Activated CD8-positive, alpha-beta memory T cell treated with anti-CD3 and anti-CD28 coated beads, Interleukin-2, amount 50 U/mL, for 48 hours (primary cell): Measurements from ENCODE around the gene HTD2.

Experiments used
- DNase-seq: peaks from one replicate; pipeline ENCODE4 v3.0.0-alpha.2; 2020

HTD2 gene

DNA sequence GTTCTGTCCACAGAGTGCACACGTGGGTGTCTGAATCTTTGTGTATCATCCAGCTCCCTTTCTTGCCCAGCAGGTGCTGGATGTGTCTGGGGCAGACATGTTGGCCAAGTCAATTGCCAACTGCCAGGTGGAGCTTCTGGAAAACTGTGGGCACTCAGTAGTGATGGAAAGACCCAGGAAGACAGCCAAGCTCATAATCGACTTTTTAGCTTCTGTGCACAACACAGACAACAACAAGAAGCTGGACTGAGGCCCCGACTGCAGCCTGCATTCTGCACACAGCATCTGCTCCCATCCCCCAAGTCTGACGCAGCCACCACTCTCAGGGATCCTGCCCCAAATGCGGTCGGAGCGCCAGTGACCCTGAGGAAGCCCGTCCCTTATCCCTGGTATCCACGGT lies 12.8 kb upstream of the HTD2 start:
- DNase-seq: no peak

DNA sequence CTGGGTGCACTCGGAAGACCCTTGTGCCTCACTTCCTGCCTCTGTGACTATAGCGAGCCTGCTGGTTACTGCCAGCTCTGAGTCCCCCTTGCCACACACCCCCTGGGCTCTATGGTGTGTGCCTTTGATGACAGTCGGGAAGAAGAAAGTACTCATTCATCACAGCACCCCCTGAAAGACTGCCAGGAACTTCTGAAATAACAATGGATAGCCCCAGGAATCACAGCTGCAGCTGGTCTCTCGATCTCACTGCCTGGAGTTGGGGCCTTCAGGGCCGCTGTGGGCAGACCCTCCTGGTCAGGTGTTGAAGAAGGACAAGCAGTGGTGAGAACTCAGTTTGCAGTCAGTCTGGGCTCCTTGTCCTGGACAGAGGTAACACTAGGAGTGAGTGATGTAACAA lies 10.1 kb upstream of the HTD2 start:
- DNase-seq: no peak

DNA sequence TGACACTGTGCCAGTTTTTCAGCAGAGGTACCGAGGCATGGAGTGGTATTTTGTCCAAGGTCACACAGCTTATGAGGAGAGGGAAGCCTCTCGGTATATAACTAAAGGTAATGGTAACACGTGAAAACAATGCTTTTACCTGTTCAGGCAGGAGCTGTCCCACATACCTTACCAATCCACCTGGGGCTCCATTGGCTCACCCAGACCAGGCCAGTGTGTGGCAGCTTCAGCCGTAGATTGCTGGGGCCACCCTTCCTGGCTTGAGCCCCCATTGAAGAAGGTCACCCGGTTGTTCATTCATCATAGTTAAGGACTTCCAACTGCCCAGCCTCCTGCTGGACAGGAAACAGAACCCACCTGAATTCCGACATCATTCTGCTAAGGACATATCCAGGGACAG lies 9.5 kb upstream of the HTD2 start:
- DNase-seq: no peak

DNA sequence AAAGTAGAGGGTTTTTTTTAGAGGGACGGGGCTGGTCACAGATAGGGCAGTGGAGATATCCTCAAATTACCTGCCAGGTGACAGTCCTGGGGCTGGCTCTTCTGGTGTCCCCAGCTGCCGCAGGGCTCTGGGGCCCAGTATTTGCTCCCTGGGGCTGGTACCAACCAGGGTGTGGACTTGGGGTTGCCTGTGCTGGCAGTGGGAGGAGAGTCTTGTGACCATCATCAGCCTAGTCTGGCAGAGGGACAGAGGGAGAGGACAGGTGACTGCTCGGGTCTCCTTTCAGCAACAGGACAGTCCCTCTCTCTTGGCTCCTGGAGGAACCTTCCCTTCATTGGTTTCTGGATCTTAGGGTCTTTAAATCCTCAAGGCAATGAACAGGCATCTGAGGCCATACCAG lies 8.1 kb upstream of the HTD2 start:
- no peak for DNase-seq

DNA sequence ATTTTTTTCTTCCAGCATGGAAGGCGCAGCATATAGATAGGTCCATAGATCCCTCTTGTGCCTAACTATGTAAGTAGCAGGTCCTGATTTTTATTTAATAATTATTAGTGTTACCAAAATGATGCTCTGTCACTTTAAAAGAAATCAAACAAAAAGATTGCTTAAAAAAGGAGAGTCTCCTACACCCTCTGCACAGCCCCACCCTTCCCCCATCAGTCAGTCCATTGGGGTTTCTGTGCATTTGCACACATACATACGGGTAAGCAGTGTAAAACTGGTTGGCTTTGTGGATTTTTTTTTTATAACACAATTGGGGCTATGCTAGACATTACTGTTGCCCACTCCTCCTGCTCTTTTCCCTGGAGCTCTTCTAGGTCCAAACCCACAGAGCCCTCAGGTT lies 7.2 kb upstream of the HTD2 start:
- DNase-seq: no peak

DNA sequence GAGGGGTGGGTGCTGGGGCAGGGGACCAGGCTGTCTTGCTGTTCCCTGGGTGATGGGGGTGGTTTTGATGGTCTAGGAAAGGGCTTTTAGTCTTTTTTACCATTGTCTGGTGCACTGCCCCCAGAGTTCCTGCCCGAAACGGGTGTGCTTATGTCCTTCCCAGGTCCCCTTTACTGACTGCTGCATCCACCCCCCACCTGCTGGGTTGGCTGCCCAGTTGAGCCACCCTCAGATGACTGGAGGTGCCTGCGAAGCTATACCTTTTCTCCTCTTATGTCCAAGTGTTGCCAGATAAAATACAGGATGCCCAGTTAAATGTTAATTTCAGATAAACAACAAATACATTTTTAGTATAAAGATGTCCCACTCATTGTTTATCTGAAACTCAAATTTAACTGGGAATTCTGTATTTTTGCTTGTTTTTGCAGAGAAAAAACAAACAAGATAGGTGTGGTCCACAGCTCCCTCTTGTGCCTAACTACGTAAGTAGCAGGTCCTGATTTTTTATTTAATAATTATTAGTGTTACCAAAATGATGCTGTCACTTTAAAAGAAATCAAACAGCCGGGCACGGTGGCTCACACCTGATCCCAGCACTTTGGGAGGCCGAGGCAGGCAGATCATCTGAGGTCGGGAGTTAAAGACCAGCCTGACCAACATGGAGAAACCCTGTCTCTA lies 6.3 kb upstream of the HTD2 start:
- no peak for DNase-seq

DNA sequence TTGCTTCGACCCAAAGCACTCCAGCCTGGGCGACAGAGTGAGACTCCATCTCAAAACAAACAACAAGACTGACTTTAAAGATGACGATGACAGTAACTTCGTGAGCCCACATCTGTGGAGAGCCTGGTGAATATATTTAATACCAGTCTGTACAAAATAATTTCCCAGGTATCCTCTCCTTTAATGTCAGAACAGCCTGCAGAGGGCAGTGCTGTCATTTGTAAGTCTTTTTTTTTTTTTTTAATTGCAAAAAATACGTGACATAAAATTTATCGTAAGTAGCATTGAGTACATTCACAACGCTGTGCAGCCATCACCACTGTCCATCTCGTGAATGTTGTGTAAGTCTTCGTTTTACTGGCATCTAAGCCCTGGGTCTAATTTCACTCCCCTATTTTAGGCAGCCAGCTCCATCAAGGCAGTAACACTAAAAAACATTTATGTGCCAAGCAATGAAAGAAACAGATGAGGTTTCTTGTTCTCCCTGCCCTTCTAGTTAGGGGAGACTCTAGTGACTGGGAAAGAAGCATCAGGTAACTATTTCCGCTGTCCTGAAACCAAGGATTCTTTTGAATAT lies 1.4 kb downstream of the HTD2 start:
- DNase-seq: no peak

DNA sequence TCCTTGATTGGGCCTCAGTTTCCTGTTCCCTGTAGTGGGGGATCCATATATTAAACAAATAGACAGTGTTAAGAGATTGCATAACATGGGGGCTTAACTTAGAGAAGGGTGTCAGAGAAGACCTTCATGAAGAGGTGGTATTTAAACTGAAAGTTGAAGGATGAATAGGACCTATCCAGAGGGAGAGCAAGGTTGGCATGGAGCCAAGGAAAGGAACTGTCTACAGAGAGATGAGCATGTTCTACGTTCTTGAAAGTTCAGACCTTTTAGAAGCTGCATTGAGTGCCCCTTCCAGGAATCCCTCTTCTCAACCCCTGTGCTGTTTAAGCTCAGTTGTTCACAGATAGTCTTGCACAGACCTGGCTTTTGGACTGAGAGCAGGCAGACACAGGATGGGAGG lies 2.4 kb downstream of the HTD2 start:
- DNase-seq: no peak

DNA sequence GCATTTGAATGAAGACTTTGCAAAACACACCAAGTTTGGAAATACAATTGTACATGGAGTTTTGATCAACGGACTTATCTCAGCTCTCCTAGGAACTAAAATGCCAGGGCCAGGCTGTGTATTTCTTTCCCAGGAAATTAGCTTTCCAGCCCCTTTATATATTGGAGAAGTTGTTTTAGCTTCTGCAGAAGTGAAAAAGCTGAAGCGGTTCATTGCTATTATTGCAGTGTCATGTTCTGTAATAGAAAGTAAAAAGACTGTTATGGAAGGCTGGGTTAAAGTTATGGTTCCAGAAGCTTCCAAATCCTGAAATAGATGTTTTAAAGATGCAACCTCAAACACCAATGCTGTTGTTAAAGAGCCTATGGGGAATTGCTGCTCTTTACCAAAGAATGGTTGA lies 11.5 kb downstream of the HTD2 start:
- DNase-seq: no peak

DNA sequence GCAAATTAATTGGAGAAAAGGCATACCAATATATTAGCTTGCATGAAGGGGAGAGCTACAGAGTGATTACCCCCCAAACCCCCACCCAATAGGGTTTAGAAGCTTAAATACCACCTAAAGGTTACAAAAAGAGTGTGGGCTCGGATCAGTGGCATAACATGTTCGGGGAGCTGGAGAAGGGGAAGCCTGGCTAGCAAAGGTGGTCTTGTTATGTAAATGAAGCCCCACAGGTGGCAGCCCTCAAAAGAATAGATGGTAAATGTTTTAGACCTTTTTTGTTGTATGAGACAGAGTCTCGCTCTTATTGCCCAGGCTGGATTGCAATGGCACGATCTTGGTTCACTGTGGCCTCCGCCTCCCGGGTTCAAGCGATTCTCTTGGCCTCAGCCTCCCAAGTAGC lies 15.5 kb downstream of the HTD2 start:
- no peak for DNase-seq

DNA sequence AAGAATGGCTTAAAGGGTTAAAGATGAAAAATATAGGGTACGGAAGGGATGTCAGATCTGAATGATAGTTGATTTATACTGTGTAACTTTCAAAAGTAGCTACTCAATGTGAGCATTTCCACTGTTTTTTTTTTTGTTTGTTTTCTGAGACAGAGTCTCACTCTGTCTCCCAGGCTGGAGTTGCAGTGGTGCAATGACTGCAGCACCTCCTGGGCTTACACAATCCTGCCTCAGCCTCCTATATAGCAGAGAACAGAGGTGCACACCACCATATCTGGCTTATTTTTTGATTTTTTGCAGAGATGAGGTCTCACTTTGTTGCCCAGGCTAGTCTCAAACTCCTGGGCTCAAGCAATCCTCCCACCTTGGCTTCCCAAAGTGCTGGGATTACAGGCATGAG lies 16.5 kb downstream of the HTD2 start:
- DNase-seq: no peak

DNA sequence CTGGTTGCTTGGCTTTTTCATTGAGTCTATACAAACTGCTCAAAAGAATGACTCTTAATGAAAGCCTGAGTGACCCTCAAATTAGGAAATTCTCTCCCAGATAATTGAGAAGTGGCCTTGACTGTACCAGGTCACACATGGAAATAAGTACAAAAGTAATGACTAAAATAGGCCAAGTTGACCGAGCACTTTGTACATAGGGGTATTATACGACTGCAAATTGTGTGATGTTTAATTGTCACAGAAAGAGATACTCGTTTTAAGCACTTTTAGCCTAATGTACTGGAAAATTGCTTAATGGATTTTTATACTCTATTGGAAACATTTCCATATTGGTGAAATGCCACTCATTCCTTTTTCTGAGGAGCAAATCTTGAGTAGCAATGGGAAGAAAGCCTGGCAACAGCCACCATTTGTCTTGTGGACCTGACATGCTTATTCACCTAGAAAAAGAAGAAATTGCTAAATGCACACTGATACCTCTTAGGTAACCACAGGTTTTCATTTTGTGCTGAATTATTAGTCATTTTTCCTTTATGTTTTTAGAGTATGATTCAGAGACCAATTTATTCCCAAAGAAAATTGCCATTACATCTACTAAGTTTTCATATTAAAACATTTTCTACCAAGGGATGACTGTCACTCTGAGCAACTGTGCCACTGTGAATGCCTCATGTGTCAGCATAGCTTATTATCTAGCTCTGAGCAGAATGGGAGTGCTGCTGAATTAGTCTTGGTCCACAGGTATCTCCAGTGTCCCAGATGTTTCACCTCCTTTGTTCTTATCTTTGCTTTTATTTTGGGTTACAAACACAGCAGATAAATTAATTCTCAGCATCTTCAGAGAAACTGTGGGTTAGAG lies 17.4 kb downstream of the HTD2 start:
- DNase-seq: no peak

DNA sequence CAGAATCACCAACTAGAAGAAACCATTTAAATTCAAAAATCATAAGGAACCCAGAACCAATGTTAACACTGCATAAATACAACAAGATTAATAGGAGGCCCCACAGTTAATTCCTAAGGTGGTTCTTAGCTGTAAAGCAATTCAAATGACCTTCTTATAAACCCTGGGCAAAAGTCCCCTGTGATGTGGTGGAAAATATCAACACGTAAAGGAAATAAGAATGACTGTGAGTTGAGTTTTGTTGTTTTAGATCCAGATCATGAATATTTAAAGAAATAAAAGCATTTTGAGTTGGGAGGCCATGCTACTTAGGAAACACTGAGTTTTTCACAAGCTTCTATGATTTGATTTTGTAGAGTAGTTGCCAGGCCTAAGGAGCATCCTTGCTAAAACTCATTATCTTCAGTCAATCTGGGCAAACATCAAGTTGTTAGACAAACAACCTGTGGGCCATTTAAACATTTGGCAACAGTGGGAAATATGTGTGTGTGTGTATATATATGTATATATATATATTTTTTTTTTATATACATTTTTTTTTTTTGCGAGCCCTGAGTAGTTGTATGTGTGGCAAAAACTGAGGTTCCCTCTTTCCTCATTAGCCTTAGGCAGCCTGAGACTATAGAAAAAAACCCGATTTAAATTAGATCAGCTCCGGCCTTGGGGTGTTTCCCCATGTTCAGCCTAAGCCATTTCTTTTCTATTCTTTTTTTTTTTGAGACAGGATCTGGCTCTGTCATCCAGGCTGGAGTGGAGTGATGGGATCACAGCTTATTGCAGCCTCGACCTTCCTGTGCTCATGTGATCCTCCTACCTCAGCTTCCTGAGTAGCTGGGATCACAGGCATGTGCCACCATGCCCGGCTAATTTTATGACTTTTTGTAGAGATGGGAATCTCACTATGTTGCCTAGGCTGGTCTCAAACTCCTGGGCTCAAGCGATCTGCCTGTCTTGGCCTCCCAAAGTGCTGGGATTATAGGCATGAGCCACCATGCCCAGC lies 18.4 kb downstream of the HTD2 start:
- no peak for DNase-seq

DNA sequence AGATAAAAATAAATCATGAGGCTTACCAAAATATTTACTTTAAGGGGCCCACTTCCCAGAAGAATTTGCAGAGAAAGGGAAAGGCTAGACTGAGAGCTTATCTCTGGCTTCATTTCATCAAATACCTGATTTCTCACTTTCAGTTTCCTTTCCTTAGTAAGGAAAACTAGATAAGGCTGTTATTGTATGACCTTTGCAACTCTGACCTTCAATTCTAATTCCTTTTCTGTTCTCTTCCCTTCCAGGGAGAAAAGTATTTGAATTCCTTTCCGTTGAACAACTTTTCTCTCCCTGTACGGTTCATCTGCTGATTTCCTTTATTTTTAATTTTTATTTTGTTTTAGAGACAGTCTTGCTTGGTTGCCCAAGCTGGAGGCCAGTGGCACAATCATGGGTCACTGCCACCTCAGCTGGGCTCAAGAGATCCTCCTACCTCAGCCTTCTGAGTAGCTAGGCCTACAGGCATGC lies 19.2 kb downstream of the HTD2 start:
- no peak for DNase-seq

DNA sequence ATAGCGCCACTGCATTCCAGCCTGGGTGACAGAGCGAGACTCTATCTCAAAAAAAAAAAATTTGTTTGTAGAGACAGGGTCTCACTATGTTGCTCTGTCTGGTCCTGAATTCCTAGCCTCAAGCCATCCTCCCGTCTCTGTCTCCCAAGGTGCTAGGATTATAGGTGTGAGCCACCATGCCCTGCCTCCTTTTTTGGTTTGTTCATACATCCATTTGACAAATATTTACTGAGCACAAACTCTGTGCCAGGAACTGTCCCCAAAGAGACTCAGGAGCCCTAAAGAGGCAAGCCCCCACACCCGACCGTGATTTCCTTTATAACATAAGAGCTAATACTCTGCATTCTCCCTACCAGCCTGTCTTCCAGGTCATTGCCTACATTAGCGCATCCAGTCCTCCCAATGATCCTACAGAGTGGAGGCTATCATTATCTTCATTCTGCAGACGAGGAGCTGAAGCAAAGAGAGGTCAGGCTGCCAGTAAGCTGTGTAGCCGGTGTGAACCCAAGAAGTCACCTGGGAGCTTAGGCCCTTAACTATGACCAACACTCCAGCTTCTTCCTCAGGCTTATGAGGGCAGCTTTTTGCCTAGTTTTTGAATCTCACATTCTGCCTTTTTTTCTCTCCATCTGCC lies 20.1 kb downstream of the HTD2 start:
- DNase-seq: no peak

DNA sequence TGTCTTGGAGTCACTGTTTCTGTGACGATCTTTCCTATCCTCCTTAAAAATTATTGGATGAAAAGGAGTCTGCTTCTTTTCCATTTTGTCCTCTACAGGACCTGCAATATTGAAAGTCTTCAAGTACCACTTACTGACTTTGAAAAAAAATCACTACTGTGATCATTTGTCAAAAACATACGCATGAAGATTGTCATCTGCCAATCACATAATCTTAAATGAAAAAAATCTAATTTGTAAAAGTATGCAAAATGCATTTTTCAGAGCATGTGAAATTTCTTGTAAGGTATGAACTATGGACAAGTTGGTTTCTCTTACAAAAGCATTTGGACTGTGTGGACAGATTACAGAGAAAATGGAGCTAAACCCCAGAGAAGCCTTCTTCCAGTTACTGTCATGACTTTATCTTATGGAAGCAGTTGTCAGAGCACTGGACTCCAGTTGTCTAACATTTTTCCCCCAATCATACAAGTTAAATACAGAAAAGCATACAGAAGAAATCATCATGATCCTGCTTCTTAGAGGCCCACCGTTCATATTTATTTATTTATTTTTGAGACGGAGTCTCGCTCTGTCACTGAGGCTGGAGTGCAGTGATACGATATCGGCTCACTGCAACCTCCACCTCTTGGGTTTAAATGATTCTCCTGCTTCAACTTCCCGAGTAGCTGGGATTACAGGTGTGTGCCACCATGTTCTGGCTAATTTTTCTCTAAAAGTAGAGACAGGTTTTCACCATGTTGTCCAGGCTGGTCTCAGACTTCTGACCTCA lies 23.0 kb downstream of the HTD2 start:
- no peak for DNase-seq

DNA sequence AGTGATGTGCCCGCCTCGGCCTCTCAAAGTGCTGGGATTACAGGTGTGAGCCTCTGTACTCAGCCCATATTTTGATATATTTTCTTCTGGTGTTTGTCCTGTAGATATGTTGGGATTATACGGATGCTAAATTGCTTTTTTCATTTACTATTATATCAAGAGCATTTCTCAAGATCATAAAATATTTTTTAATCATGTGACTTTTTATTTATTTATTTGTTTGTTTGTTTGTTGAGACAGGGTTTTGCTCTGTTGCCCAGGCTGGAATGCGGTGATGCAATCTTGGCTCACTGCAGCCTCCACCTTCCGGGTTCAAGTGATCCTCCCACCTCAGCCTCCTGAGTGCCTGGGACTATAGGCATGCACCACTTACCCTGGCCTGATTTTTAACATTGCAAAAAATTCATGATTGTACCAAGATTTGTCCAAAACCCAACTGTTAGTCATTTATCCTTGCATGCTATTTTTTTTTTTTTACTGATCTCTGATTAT lies 23.6 kb downstream of the HTD2 start:
- no peak for DNase-seq

DNA sequence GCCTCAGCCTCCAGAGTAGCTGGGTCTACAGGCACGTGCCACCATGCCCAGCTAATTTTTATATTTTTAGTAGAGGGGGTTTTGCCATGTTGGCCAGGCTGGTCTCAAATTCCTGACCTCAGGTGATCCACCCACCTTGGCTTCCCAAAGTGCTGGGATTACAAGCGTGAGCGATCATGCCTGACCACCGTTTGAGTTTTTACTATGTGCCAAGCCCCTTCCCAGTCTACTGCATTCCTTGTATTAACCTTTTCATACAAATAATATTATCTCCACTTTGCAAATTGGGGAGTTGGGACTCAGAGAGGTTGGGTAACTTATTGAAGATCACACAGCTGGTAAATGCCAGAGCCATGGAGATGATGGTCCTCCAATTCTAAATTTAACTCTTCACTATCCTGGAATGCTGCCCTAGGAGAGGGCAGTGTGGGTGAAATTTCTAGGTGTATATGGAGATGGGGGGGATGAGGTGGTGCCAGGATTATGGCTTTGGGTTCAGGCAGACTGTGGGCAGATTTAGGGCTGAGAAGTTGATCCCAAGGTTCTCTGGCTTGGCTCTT lies 25.4 kb downstream of the HTD2 start:
- no peak for DNase-seq

DNA sequence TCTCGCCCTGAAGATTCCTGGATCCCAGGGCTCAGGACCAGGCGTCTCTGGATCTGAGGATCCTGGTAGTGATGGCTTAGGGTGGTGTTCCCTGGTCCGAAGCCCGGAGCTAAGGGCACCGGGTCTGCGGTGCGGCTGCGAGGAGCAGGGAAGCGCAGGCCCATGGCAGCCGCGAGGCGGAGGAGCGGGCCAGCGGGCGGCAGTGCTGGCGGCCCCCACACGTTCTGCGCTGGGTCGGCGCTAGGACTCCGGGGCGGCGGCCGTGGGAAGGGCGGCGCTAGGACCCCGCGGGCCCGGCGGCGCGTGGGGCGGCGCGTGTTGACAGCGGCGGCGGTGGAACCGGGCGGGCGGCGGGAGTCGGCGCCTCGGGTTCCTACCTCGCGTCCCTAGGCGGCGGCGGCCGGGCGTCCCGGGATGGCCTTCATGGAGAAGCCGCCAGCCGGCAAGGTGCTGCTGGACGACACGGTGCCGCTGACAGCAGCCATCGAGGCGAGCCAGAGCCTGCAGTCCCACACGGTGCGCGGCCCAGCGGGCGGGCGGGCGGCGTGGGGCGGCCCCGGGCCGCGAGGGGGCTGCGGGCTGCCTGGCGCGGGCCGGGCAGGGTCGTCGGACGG lies 26.4 kb downstream of the HTD2 start, which contains the start of gene PXK:
Gene PXK (plus strand): TSS at position 318 of the 614 bp plus-strand sequence. CDS start 97 bp downstream, at position 415.
- peak; percentile 91 for DNase-seq
